CD8-positive, alpha-beta memory T cell (primary cell): ENCODE measurements around the gene RRAD. TPM values are rescaled to one million over a fixed set of nuclear protein-coding genes. Genes with fewer than 3 reads are reported as not detected.
A peak's percentile ranks its signal among the peaks of the same experiment; 100 is the strongest.
"Not testable (repeated sequence)": the region's sequence is repeated elsewhere in the genome, so short reads cannot be mapped to it uniquely, and the experiment has no call there.

Experiments used
- CTCF ChIA-PET: fragments of 350-600 bp; sonication (Branson Sonifier 250); formaldehyde crosslinking; loops from one replicate; lab custom pipeline; 2021; ENCODE audit warnings: antibody characterized with exemption; lab: Charles Lee
- POLR2A ChIA-PET: fragments of 350-600 bp; sonication (Branson Sonifier 250); formaldehyde crosslinking; loops from one replicate; lab custom pipeline; 2021; ENCODE audit warnings: antibody characterized with exemption; lab: Charles Lee
- DNase-seq, 5 donors: peaks; one replicate each; pipeline versions ENCODE4 v3.0.0 to v3.0.0-alpha.2; 2020 to 2022; ENCODE audit warnings: mixed read lengths in 1 of 5
- H3K27ac ChIP-seq: one replicate; pipeline ENCODE4 v1.7.0; 2013; ENCODE audit warnings: low read depth, mild to moderate bottlenecking, low read length, moderate library complexity
- H3K27me3 ChIP-seq: 2 replicates; pipeline ENCODE4 v1.7.0; 2013; ENCODE audit warnings: low read length, mild to moderate bottlenecking; ENCODE audit not compliant: insufficient read depth, poor library complexity, severe bottlenecking
- H3K36me3 ChIP-seq: 2 replicates; pipeline ENCODE4 v1.7.0; 2013; ENCODE audit warnings: mild to moderate bottlenecking, low read length, moderate library complexity; ENCODE audit not compliant: insufficient read depth
- H3K4me1 ChIP-seq: 2 replicates; pipeline ENCODE4 v1.7.0; 2013; ENCODE audit warnings: mild to moderate bottlenecking, low read length, moderate library complexity; ENCODE audit not compliant: insufficient read depth
- H3K4me3 ChIP-seq: 2 replicates; pipeline ENCODE4 v1.7.0; 2013; ENCODE audit warnings: mild to moderate bottlenecking, low read length
- H3K9me3 ChIP-seq: 2 replicates; pipeline ENCODE4 v1.7.0; 2013; ENCODE audit warnings: mild to moderate bottlenecking, low read length
- H3K27ac Mint-ChIP-seq, 8 donors: one replicate each; pipeline ENCODE4 v1.8.0; 2020 to 2021; ENCODE audit warnings: mixed read lengths in 8 of 8, mild to moderate bottlenecking in 6 of 8, inconsistent platforms in 3 of 8, moderate library complexity in 3 of 8
- H3K27me3 Mint-ChIP-seq, 2 donors: one replicate each; pipeline ENCODE4 v1.8.0; 2020 to 2021; ENCODE audit warnings: mixed read lengths in 2 of 2, mild to moderate bottlenecking in 1 of 2, moderate library complexity in 1 of 2
- H3K36me3 Mint-ChIP-seq, 3 donors: one replicate each; pipeline ENCODE4 v1.8.0; 2020 to 2021; ENCODE audit warnings: mixed read lengths in 3 of 3, inconsistent platforms in 1 of 3, mild to moderate bottlenecking in 1 of 3
- H3K4me1 Mint-ChIP-seq, 3 donors: one replicate each; pipeline ENCODE4 v1.8.0; 2020 to 2021; ENCODE audit warnings: mixed read lengths in 3 of 3, inconsistent platforms in 1 of 3, mild to moderate bottlenecking in 1 of 3
- H3K4me3 Mint-ChIP-seq, 7 donors: one replicate each; pipeline ENCODE4 v1.8.0; 2020 to 2021; ENCODE audit warnings: mixed read lengths in 7 of 7, mild to moderate bottlenecking in 6 of 7, moderate library complexity in 4 of 7, inconsistent platforms in 2 of 7
- H3K9me3 Mint-ChIP-seq, 5 donors: one replicate each; pipeline ENCODE4 v1.8.0; 2020 to 2022; ENCODE audit warnings: mixed read lengths in 5 of 5, mild to moderate bottlenecking in 3 of 5, moderate library complexity in 2 of 5, inconsistent platforms in 1 of 5
- polyA plus RNA-seq: library from polyadenylated mRNA; unstranded; fragments of 300-500 nt; fragmentation: Illumina TruSeq; gene quantifications from one replicate; pipeline ENCODE4 v1.2.3, GENCODE V29; 2021
- total RNA-seq, 2 experiments: library from RNA; stranded (reverse); gene quantifications; one replicate each; pipeline ENCODE4 v1.2.3, GENCODE V29; 2021

RRAD gene
- total and polyA plus RNA-seq, 3 experiments from 2014 or later = 0.60 to 0.88 TPM; not detected in 1

GRCh38 chr16:66936889-66937554, 11.7 kb upstream of the RRAD start:
- H3K27me3 ChIP-seq = no peaks in the 10 kb centered on the region
- Mint-ChIP-seq H3K36me3 (peaks cover 0 to 80% (median 8%) of the 10 kb centered on the region in 3 donors), H3K4me1 (peaks cover 48 to 66% (median 48%) of the 10 kb centered on the region in 3 donors), H3K27ac (peak overlapping the region in 7 of 8 donors; percentile 38 to 80 (median 76)), H3K9me3 (no peaks in the 10 kb centered on the region), H3K4me3 (peak overlapping the region; percentile 50 to 98 (median 71)), H3K27me3 (peaks cover 0 to 3% of the 10 kb centered on the region in 2 donors)
- peaks cover 33% of the 10 kb centered on the region for H3K4me1 ChIP-seq
- H3K9me3 ChIP-seq = no peaks in the 10 kb centered on the region
- ChIA-PET CTCF (interaction anchor here (1.0 kb wide), 1 partner anchor 11 kb away, joined by 3 read pairs; no protein-coding TSS in a partner anchor), POLR2A (no interaction called here)
- no peak overlapping the region for H3K27ac ChIP-seq
- no peak for DNase-seq
- no peak overlapping the region for H3K4me3 ChIP-seq
- peaks cover 15% of the 10 kb centered on the region for H3K36me3 ChIP-seq

GRCh38 chr16:66936462-66936861, 11.1 kb upstream of the RRAD start:
- peaks cover 34% of the 10 kb centered on the region for H3K4me1 ChIP-seq
- Mint-ChIP-seq H3K4me3 (peak overlapping the region; percentile 50 to 98 (median 71)), H3K27me3 (peaks cover 0 to 3% of the 10 kb centered on the region in 2 donors), H3K36me3 (peaks cover 0 to 79% (median 9%) of the 10 kb centered on the region in 3 donors), H3K9me3 (no peaks in the 10 kb centered on the region), H3K27ac (peak overlapping the region in 7 of 8 donors; percentile 4 to 82 (median 76)), H3K4me1 (peaks cover 51 to 71% (median 53%) of the 10 kb centered on the region in 3 donors)
- H3K4me3 ChIP-seq = no peak overlapping the region
- H3K27ac ChIP-seq = no peak overlapping the region
- DNase-seq = no peak
- CTCF ChIA-PET = no interaction called here
- peaks cover 12% of the 10 kb centered on the region for H3K36me3 ChIP-seq
- H3K27me3 ChIP-seq = no peaks in the 10 kb centered on the region
- POLR2A ChIA-PET = no interaction called here
- no peaks in the 10 kb centered on the region for H3K9me3 ChIP-seq

DNA sequence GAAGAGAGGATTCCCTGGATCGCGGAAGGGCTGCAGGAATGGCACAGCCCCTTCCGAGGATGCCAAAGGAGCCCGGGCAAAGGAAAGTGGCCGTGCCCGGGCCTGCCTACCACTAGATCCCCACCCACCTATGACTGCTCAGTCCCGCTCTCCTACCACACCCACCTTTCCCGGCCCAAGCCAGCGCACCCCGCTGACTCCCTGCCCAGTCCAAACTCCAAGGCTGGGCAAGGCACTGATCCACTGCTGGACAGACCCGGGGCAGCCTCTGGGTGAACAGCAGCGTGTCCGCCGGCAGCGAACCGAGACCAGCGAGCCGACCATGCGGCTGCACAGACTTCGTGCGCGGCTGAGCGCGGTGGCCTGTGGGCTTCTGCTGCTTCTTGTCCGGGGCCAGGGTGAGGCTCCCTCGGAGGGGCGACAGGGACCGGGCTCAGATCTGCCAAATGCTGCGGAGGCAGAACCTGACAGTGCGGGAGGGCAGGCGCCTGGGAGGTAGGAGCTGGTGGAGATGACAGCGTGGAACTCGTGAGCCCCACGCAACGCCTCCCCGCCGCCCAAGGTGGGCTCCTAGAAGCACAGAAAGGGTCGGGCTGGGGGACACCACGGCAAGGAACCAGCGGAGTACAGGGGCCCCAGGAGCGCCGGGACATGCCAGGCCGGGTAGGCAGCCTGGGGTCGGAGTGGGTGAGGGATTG, 10.1 kb upstream of the RRAD start, which contains the start of gene CES2:
Gene CES2 (plus strand): TSS at position 203 of the 698 bp plus-strand sequence. CDS start 120 bp downstream, at position 323.
- ChIA-PET CTCF (no interaction called here), POLR2A (no interaction called here)
- peaks cover 2% of the 10 kb centered on the region for H3K36me3 ChIP-seq
- H3K9me3 ChIP-seq = no peaks in the 10 kb centered on the region
- no peak for DNase-seq
- H3K9me3 Mint-ChIP-seq = no peaks in the 10 kb centered on the region
- peaks cover 0 to 74% (median 9%) of the 10 kb centered on the region in 3 donors for H3K36me3 Mint-ChIP-seq
- H3K27ac Mint-ChIP-seq = peak within 1 kb of the TSS; percentile 95 to 99 (median 98)
- peak within 1 kb of the TSS; percentile 97 to 99 (median 97) for H3K4me3 Mint-ChIP-seq
- H3K4me3 ChIP-seq = peak within 1 kb of the TSS; percentile 91
- H3K4me1 ChIP-seq = peaks cover 34% of the 10 kb centered on the region
- H3K27me3 Mint-ChIP-seq = peaks cover 0 to 3% of the 10 kb centered on the region in 2 donors
- H3K4me1 Mint-ChIP-seq = peaks cover 51 to 71% (median 53%) of the 10 kb centered on the region in 3 donors
- H3K27ac ChIP-seq = peak within 1 kb of the TSS; percentile 87
- no peaks in the 10 kb centered on the region for H3K27me3 ChIP-seq

GRCh38 chr16:66934839-66935313, 9.5 kb upstream of the RRAD start:
- H3K27ac Mint-ChIP-seq = peak overlapping the region; percentile 95 to 99 (median 98)
- H3K4me1 Mint-ChIP-seq = peaks cover 51 to 71% (median 53%) of the 10 kb centered on the region in 3 donors

GRCh38 chr16:66934138-66934838, 9.0 kb upstream of the RRAD start, which contains the start of gene CIAO2B:
Gene CIAO2B, minus strand, starts transcription at chr16:66934402. Its CDS starts 38 bp downstream, at chr16:66934364.
- ChIA-PET CTCF (no interaction called here), POLR2A (interaction anchor here (1.0 to 1.6 kb wide), 2 partner anchors 9 to 104 kb away, joined by 4 to 5 read pairs; partner anchors contain the start of gene NAE1)
- no peaks in the 10 kb centered on the region for H3K27me3 ChIP-seq
- no peaks in the 10 kb centered on the region for H3K9me3 Mint-ChIP-seq
- peak; percentile 81 to 92 (median 89) for DNase-seq
- peaks cover 0 to 3% of the 10 kb centered on the region in 2 donors for H3K27me3 Mint-ChIP-seq
- no peaks in the 10 kb centered on the region for H3K9me3 ChIP-seq
- peak within 1 kb of the TSS; percentile 91 for H3K4me3 ChIP-seq
- H3K27ac ChIP-seq = peak within 1 kb of the TSS; percentile 87
- H3K4me3 Mint-ChIP-seq = peak within 1 kb of the TSS; percentile 97 to 99 (median 97)
- H3K27ac Mint-ChIP-seq = peak within 1 kb of the TSS; percentile 95 to 99 (median 98)
- H3K4me1 Mint-ChIP-seq = peaks cover 51 to 71% (median 53%) of the 10 kb centered on the region in 3 donors
- H3K36me3 Mint-ChIP-seq = peaks cover 0 to 63% (median 7%) of the 10 kb centered on the region in 3 donors
- peaks cover 34% of the 10 kb centered on the region for H3K4me1 ChIP-seq
- no peaks in the 10 kb centered on the region for H3K36me3 ChIP-seq

More at GRCh38 chr16:66934839-66935313, 9.5 kb upstream of the RRAD start:
- CTCF ChIA-PET, H3K27me3 ChIP-seq, H3K9me3 ChIP-seq, H3K27me3 Mint-ChIP-seq, DNase-seq, H3K36me3 ChIP-seq, H3K9me3 Mint-ChIP-seq: not testable (repeated sequence)
- Histone ChIP-seq H3K4me1 (peaks cover 34% of the 10 kb centered on the region), H3K4me3 (peak overlapping the region; percentile 91), H3K27ac (peak overlapping the region; percentile 87)
- Mint-ChIP-seq H3K4me3 (peak overlapping the region; percentile 97 to 99 (median 97)), H3K36me3 (peaks cover 0 to 68% (median 9%) of the 10 kb centered on the region in 3 donors)
- POLR2A ChIA-PET = interaction anchor here (1.0 kb wide), 1 partner anchor 9 kb away, joined by 4 read pairs; no protein-coding TSS in a partner anchor

DNA sequence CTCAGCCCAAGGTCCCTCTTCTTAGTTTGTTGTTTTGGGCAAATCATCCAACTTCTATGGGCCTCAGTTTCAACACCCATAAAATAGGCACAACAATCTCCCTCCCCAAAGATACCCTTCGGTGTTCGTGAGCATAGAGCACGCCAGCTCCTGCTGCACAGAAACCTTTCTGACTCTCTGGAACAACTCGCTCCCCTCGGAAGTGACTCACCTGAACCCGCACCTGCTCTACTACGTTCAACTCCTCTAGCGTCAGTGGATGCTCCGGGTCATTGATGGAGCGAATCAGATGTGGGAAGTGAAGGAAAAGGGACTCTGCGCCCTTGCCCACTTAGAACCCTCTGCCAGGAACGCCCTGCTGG, 8.4 kb upstream of the RRAD start:
- peak overlapping the region; percentile 87 for H3K27ac ChIP-seq
- no peaks in the 10 kb centered on the region for H3K27me3 ChIP-seq
- no peaks in the 10 kb centered on the region for H3K36me3 ChIP-seq
- peaks cover 0 to 3% of the 10 kb centered on the region in 2 donors for H3K27me3 Mint-ChIP-seq
- H3K4me1 Mint-ChIP-seq = peaks cover 51 to 67% (median 53%) of the 10 kb centered on the region in 3 donors
- H3K4me3 Mint-ChIP-seq = peak overlapping the region; percentile 97 to 99 (median 97)
- H3K36me3 Mint-ChIP-seq = peaks cover 0 to 57% (median 7%) of the 10 kb centered on the region in 3 donors
- H3K4me3 ChIP-seq = peak overlapping the region; percentile 91
- H3K27ac Mint-ChIP-seq = peak overlapping the region; percentile 95 to 99 (median 98)
- DNase-seq = no peak
- H3K9me3 Mint-ChIP-seq = no peaks in the 10 kb centered on the region
- H3K4me1 ChIP-seq = peaks cover 34% of the 10 kb centered on the region
- ChIA-PET CTCF (interaction anchor here (1.1 kb wide), 1 partner anchor 19 kb away, joined by 4 read pairs; no protein-coding TSS in a partner anchor), POLR2A (interaction anchor here (1.6 kb wide), 1 partner anchor 103 kb away, joined by 5 read pairs; the partner anchor contains the start of gene NAE1)
- H3K9me3 ChIP-seq = no peaks in the 10 kb centered on the region

DNA sequence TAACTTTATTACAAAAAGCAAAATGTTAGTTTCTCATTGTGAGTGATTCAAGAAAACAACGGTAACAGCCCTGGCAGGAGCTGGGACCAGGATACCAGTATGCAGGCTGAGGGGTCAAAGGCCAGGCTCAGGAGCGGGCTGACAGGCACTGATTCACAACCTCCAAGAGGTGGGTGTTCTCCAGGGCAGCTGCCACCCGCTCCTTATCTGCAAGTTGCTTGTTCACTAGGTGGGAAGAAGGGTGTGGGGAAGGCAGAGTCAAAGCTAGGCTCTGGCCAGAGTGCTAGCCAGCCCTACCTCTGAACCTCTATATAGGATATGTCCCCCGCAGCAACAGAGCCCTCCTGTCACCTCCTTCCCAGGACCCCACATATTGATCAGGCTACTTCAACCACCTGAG, 6.7 kb upstream of the RRAD start:
- Histone ChIP-seq H3K4me1 (peaks cover 34% of the 10 kb centered on the region), H3K4me3 (no peak overlapping the region), H3K27me3 (no peaks in the 10 kb centered on the region), H3K27ac (no peak overlapping the region), H3K36me3 (no peaks in the 10 kb centered on the region), H3K9me3 (no peaks in the 10 kb centered on the region)
- Mint-ChIP-seq H3K4me3 (peak overlapping the region; percentile 97 to 99 (median 97)), H3K9me3 (no peaks in the 10 kb centered on the region), H3K36me3 (peaks cover 0 to 41% (median 3%) of the 10 kb centered on the region in 3 donors), H3K27ac (peak overlapping the region in 7 of 8 donors; percentile 32 to 99 (median 97)), H3K4me1 (peaks cover 43 to 56% (median 46%) of the 10 kb centered on the region in 3 donors), H3K27me3 (peaks cover 0 to 4% of the 10 kb centered on the region in 2 donors)
- no peak for DNase-seq
- ChIA-PET CTCF (no interaction called here), POLR2A (interaction anchor here (1.2 kb wide), 1 partner anchor 51 kb away, joined by 4 read pairs; no protein-coding TSS in a partner anchor)
